ENCODE results near the gene ENOX1.

Gene ENOX1

DNA sequence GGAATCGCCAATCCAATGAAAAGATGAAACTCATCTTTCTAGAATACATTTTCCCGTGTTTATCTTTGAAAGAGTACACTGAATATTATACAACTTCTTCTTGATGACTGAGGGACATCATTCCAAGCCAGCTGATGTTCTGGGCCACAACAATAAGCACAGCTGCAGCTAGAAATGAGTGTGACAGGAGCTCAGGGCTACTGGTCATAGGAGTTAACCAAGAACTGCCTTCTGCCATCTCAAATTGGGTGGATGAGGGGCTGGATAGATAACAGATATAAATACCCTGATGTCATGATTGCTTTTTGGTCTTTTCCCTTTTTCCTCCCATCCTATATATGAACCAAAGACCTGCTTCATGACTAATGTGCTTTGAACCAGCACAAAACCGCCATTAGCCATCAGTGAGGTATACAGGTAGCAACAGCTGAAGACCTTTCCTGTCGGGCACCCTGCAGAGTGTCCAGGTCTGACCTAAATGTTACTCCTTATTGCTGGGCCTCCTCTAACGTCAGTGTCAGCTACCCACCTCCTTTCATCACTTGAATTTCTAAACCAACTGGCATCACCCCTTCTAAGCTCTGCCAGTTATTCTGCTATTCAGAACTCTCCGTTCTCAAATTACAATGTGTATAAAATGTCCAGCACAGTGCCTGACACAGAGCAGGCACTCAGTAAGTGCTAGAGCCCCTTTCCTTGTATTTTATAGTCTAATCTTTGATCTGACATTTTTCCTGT lies 178.2 kb downstream of the ENOX1 start:
- DNase-seq (ENCODE audit: low spot score), result no peak

DNA sequence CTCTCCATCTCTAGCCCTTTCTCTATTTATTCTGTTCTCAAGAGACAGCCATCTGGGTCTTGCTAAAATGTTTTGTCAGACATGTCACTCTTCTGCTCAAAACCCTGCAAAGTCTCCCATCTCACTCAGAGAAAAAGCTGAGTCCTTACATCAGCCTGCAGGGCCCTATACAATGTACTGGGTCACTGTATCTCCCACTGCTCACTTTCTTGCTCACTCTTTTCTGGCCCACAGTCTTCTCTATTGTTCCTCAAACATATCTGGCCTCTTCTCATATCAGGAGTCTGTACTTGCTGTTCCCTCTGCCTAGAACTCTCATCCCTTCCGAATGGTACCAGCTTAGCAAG lies 189.2 kb downstream of the ENOX1 start:
- DNase-seq (ENCODE audit: low spot score), result no peak

DNA sequence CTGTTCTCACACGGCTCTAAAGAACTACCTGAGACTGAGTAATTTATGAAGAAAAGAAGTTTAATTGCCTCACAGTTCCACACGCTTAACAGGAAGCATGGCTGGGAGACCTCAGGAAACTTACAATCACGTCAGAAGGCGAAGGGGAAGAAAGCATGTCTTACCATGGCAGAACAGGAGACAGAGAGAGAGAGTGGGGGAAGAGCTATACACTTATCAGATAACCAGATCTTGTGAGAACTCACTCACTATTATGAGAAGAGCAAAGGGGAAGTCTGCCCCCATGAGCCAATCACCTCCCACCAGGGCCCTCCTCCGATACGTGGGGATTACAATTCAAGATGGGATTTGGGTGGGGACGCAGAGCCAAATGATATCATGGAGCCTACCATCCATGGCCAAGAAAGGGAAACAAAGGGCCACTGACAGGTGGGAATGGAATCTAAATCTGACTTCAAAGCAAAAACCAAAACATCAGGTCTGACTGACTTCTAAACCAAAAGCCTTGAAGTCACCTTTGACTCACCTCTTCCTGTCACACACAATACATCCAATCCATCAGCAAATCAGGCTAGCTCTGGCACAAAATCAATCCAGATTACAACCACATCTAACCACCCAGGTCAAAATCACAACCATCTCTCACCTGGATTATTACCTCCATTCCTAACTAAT lies 189.7 kb downstream of the ENOX1 start:
- DNase-seq (ENCODE audit: low spot score), result no peak

DNA sequence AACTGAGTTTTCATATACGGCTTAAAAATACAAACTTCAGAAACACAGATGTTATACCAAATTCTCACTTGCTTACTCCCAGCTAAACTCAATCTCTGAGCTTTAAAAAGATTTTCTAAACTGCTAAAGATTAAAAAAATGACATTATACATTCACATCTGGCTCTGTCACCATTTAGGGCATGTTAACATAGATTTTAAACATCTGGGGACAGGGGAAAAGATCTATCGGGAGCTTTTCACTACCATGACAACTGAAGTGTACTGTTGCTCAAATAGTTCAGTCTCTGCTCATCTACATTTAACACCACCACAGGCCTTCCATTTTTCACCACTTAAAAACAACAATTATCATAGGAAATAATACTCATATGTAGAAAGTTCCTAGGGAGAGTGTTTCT lies 190.8 kb downstream of the ENOX1 start:
- no peak for DNase-seq (ENCODE audit: low spot score)

DNA sequence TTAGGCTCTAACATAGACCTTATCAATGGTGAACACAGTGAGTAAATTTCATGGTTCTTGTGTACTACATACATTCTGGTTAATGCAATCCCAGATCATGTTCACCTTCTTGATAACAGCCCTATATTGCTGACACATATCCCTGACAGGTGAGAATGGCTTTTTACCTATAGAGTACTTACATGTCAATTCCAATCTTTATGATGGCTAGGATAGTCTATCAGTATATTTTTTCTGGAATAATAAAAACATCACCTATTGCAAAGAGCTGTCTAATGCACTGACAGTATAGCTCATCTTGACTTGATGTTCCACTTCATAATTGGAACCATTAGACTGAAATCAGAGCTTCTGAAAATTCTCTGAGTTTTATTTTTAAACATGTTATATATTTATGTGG lies 199.4 kb downstream of the ENOX1 start:
- no peak for DNase-seq (ENCODE audit: low spot score)

DNA sequence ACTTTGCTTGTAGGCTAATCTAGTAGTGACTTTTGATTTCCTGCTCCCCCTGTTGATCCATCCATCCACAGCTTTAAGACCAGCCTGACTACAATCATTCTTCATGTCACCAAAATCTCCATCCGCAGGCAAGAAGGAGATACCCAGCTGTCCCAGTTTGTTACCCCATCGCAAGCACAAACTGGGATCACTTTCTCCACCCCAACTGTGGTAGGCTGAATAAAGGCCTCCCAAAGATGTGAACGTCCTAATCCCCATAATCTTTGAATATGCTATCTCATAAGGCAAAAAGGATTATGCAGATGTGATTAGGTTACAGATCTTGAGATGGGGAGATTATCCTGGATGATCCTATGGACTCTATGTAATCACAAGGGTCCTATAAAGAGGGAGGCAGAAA lies 202.0 kb downstream of the ENOX1 start:
- DNase-seq (ENCODE audit: low spot score), result no peak

DNA sequence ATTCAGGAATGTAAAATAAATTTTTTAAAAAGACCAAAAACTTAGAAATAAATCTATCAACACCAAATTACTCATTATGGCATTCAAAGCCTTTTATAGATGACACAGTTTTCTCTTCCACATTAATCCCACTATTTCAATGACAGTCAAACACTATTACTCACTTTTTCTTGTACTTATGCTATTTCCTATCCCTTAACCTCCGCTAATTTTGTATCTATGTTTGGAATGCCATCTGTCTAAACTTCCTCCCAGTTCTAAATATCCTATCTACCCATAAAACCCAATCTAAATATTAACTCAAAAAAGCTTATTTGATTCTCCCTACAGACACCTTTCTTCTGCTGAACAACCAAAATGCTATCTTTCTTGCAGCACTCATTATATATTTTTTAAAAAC lies 203.5 kb downstream of the ENOX1 start:
- no peak for DNase-seq (ENCODE audit: low spot score)

DNA sequence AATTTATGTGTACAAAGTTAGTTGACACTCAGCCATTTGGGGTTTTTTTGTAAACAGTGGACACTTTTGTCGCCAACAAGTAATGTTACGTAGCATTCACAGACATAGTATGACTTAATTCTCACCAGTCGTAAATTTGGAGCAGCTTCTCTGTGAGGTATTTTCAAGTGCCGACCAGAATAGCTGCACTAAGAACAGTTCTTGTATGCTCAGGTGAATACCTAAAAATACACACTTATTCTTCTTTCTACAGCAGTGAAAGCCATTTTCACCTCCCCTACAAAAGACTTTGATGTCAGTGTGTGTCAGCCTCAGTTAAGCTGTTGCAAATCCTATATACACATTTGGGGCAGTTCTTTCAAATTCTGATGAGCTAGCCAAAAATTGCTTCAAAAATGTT lies 206.5 kb downstream of the ENOX1 start:
- no peak for DNase-seq (ENCODE audit: low spot score)

DNA sequence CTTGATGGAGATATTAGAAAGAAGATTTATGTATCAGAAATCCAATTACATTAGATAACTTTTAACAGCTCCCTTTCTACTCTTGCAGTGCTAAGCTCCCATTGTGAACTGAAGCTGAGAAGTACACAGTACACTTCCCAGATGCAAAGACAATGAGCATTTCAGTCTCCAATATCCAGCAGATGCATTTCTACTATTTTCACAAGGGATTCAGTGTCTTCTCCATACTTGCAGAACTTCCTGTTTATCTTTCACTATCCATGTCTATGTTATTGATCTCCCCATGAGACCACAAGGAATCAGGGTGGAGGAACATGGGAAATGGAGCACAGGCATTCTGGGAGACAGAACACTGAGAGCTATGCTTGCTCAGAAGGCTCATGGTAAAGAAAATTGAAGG lies 207.5 kb downstream of the ENOX1 start:
- DNase-seq (ENCODE audit: low spot score), result no peak

DNA sequence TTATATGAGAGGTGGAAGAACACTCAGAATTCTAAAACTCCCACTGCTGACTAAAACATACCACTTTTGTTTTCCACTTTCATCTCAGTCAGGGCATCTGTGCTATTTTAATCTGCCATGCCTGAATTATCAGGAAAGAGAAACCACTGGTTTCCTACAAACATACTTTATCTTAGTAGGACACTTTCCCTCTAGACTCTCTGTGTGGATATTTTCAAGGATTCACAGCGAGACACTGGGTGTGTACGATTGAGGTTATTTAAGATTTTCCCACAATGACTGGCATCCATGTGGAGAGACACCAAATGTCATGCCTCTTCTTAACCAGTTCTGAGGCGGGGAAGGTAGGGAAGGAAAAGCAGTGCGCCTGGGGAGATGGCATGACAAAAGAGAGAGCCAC lies 212.2 kb downstream of the ENOX1 start:
- DNase-seq (ENCODE audit: low spot score), result no peak

DNA sequence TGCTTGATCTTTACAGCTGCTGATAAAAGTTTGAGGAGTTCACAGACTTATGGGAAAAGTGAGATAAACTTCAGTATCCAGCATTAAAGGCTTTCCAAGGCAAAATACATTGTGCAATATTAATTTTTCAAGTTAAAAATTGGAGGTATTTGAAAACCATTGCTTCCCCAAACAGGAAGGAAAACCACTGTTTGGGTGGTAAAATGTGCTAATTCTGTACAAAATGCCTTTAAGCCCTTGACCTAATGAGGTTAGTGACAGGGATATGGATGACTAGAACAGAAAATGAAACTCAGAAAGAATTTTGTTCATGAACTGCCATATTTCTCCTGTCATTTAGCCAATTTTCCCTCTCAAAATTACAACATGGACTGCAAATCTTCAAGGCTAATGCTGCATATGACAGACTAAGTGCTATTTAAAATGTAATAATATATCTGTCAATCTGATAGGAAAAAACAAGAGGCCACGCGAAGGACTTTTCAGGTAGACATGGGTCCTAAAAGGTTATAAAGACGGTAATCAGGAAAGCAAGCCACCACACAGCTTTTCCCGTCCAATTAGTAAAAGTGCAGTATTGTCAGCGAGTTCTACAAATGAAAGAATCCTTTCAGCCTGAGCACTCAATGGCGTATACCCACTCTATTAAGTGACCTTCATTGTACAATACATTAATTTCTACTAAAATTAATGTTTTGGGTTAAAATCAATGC lies 212.8 kb downstream of the ENOX1 start:
- no peak for DNase-seq (ENCODE audit: low spot score)

DNA sequence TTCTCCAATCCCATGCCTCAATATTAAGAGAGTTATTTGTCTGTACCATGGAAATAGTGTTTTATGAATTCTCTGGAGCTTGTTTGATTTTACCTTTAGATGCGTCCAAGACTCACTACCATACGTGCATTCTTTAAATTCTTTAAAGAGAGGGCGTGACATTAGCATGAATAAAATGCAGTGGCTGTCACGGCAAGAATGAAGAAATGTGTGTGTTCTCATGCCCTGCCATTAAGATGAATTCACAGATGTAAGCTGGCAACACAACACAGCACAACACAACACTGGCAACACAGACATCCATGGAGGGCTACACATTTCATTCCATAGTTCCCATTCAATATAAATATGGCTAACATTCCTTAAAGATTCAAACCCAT lies 213.4 kb downstream of the ENOX1 start:
- DNase-seq (ENCODE audit: low spot score), result no peak

DNA sequence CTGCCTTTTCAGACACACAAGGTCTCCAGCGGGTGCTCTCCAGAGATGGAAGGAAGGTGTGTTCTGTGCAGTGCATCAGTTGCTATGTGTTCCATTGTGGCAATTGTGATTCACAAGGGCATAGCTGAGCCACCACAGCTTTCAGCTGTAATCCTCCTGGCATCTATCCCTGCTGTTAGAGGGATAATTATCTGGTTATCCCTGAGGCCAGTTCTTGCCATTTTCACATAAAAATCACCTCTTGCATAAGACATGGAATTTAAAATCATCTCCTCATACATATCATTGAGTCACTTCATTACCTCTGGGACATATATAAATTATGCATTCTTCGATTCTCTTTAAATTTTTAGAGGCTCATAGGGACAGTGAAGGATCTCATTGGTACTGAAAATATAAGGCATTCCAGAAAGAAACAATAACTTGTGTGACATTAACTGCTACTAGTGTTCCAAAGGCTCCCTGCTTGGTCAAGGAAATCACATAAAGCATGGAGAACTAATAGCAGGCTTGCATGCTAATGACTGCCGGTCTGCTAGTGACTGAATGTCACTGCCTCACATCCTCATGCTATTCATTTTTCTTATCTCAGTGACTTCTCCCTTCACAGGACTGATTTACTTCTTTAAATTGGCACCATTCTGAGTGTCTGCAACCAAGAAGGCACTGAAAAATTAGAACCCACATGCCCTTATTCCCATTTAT lies 214.0 kb downstream of the ENOX1 start:
- no peak for DNase-seq (ENCODE audit: low spot score)

DNA sequence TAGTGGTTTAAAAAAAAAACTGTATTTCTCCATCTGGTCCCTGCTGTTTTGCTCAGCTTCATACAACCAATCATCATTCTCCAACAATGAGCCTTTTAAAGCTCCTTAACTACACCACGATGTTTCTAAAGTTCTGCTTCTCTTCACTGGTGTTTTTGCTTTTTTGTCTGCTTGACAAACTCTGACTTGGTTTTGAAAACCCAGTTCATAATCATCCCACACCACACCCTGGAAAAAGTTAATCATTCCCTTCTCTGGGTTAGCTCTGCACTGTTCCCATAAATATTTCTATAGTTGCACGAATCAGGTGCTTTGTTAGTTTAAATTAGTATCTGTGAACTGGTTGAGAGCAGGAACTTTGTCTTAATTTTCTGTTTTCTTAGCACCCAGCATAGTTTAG lies 217.1 kb downstream of the ENOX1 start:
- no peak for DNase-seq (ENCODE audit: low spot score)

DNA sequence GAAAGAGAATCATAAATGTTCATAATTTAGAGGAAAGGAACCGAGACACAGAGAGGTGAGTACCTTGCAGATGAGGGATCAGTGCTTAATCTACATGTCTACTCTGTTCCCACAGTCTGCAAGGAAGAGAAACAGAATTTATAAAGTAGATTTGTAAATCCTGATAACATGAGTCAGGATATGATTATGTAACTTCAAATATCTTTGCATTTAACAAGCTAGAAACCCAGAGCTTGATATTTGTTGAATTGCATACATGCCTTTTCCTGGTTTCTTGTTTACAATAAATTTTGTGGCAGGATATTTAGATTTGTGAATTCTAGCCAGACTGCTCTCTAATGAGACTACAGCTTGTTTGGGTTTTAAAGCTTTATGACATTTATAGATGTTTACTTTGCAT lies 219.2 kb downstream of the ENOX1 start:
- no peak for DNase-seq (ENCODE audit: low spot score)

DNA sequence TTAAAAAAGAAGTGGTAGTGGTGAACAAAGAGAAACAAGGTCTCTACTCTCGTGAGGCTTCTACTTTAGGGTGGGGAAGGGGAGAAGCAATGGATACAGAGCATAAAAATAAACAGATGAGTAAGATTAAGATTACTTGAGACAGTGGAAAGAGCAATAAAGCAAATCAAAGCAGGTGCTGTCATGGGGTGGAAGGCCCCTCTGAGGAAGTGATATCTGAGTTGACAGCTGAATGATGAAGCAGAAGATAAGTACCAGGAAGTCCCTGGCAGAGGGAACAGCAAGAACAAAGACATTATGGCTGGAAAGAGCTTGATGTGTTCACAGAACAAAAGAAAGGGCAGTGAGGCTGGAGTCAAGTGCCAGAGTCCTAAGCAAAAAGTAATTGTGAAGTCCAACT lies 221.8 kb downstream of the ENOX1 start:
- DNase-seq (ENCODE audit: low spot score), result no peak

DNA sequence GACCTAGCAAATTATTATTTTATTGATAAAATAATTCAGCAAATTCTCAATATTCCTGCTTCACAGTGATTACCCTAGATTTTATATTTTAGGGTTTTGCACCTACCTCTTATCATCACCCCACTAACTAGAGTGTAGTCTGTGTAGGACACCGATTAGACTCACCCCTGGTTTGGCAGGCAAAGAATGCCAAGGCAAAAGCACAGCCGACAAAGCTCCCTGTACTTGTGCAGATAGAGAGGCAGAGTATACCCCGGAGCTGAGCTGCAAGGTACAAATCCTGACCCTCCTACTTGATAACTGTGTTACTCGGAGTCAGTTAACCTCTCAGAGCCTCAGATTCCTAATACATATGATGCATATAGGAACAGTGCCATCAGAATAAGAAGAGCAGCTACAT lies 225.7 kb downstream of the ENOX1 start:
- no peak for DNase-seq (ENCODE audit: low spot score)

DNA sequence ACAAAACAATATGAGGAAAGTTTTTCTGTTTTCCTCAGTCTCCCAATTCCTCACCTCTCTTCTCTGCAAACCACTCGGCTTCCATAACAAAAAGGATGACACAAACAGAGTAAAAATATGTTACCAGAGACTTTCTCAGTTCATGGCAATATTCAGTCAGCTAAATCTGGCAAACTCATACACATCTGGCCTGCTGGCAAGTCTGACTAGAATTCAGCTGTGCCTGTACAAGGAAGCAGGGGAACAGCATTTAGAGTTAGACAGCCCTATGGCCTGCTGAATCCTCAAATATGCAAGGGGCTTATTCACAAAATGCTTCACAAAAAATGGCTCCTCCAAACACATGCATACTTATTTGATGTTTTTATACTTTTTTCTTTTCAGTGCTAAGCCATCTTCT lies 227.8 kb downstream of the ENOX1 start:
- no peak for DNase-seq (ENCODE audit: low spot score)

DNA sequence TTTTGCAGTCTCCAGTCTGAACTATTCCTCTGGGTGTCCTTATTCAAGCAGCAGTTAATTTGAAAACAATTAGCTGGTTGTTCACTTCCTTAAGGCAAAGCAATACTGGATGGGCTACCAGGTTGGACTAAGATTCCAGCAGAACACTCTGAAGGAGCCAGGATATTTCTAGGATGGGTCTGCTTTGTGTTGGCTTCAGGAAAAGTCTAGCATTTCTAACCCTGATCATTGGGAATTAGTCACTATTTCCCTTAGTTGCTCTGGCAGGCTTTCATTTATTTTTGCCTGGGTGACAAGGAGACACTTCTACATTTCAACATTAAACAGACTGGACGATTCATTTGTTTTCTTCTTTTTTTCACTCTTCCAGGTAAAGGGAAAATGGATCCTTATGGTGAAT lies 228.4 kb downstream of the ENOX1 start:
- no peak for DNase-seq (ENCODE audit: low spot score)

DNA sequence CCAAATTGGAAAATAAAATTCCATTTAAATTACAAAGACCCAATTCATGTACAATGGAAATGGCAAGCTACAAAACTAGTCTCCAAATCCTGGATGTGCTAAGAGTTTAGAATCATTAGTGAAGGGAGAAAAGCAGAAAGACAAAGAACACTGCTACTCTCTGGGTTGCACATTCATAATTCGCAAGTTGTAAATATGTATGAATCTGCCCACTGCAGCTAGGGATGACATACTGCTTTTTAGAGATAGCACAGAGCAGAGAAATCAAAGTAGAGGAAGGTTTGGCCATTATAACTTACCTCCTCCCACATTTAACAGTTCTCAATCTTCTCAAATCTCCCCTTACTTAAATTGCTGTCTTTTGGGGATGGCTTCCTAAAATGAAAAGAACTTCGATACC lies 231.1 kb downstream of the ENOX1 start:
- no peak for DNase-seq (ENCODE audit: low spot score)

DNA sequence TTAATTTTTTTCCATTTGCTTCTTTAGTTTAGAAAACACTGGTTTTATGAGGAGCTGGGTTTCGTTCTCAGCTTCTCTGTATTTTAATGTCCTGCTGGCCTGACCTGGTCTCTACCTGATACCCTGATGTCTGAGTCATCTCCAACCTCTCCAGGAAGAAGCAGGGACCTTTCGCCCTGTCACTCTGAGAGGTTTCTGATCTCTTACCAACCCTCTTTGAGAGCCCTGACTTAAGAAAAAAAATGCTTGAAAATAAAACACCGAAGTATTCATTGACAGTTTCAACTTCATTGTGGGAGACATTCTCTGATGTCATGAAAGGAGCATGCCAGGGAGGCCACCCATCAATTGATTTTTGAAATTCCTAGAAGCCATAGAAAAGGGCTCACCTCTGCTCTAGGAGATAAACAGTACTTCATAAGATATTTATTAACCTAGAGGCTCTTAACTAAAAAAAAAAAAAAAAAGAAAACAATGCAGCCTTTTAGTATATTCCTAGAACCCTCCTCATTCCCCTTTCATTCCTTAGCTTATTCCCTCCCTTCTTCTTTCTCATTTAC lies 234.8 kb downstream of the ENOX1 start:
- no peak for DNase-seq (ENCODE audit: low spot score)

DNA sequence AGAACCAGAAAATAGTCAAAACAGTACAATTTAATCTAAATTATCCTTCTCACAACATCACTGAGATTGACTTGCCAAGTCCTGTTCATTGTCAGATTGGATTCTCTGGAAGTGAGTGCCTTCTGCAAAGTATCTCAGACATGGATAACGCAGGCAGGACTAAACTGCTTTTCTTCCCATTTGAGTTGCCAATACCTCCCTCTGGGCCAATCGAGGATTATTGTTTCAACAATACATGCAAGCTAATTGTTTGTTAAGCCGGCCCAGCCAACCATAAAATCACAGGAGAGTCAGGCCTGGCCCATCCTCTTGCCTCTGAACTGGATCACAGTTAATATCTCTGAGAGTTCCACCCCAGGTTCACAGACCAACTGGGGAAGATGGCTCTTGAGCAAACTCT lies 240.0 kb downstream of the ENOX1 start:
- DNase-seq (ENCODE audit: low spot score), result no peak

DNA sequence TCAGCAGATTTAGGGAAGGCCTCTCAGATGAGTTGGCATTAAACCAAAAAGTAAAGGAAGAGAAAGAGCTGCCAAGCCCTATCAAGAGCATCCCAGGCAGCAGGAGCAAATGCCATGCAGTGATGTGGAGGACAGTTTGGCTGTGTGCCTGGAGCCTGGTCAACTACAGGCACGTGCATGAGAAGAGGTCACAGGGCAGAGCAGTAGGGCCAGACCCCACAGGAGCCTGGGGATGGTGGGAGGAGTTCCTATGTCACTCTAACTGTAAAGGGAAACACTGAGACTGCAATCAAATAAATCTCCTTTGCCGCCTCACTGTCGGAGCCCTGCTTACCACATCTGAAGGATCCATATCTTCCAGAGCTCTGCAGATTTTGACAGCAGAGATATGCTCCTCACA lies 240.5 kb downstream of the ENOX1 start:
- DNase-seq (ENCODE audit: low spot score), result no peak
